ENCODE results near the gene STX17. TPM values are rescaled to one million over a fixed set of nuclear protein-coding genes. Genes with fewer than 3 reads are reported as not detected.

STX17 gene
- total RNA-seq, 4 donors from 2014 or later, result 34.6 to 66.9 (median 43.3) TPM

DNA sequence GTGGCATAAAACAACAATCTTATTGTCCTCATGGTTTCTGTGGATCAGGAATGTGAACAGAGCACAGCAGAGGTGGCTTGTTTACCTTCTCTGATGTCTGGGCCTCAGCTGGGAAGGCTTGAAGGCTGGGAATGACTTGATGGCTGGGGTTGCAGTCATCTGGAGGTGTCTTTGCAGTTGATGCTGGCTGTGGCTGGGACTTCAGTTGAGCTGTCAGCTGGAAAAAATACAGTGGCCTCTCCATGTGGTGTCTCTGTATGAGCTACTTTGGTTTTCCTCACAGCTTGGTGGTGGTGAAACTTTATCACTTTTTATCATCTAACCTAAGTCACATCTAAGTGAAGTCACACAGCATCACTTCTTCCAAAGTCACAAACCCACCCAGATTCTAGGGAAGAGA is 24.7 kb upstream of the STX17 start:
- Histone ChIP-seq H3K36me3 (no peaks in the 10 kb centered on the region), H3K27ac (no peak overlapping the region), H3K4me3 (no peak overlapping the region), H3K27me3 (no peaks in the 10 kb centered on the region), H3K4me1 (no peaks in the 10 kb centered on the region), H3K9me3 (no peaks in the 10 kb centered on the region)
- TF ChIP-seq POLR2A (IDR thresholded peaks at IDR 0.05) (no peak), POLR2AphosphoS5 (IDR thresholded peaks at IDR 0.05) (no peak)
- DNase-seq (ENCODE audit: low spot score in 2 of 2), result no peak

DNA sequence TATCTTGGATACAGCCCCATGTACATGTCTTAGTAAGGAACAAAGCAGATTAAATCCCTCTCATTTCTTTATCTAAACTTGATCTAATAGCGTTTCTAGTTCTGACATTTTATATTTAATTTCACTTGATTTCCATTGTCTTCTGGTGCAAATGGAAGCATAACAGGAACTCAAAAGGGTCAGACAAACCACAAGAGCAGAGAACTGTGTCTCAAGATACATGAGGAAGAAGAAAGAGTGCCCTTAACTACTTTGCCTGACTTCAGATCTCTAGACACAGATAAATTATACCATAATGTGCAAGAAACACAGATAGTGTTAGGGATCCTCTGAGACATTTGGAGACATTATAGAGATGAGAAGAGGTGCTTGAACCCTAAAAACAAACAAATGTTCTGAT is 20.7 kb upstream of the STX17 start:
- Histone ChIP-seq H3K4me1 (no peaks in the 10 kb centered on the region), H3K4me3 (no peak overlapping the region), H3K9me3 (no peaks in the 10 kb centered on the region), H3K27me3 (no peaks in the 10 kb centered on the region), H3K36me3 (no peaks in the 10 kb centered on the region), H3K27ac (no peak overlapping the region)
- no peak for DNase-seq (ENCODE audit: low spot score in 2 of 2)
- no peak for TF ChIP-seq EP300 (IDR thresholded peaks at IDR 0.05)
- 73% methylated on average over 1 of the region's 1 CpG for WGBS

DNA sequence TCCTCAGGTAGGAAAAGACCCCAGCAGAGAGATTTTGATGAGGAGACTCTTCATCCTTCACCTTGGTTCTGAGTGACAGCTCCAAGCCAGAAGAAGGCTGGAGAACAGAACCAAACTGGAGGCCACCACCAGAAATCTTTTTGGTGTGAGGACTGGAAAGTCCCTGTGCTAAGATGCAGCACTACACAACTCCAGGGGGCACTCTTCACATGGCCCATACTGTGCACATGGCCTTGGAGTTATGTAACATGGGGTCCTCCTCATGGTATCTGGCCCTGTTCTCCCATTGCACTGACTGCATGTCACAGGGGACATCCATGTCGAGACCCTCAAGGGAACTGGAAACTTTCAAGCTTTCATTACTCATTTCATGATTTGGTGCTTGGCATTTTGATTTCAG is 17.3 kb upstream of the STX17 start:
- H3K27ac ChIP-seq, result no peak overlapping the region
- H3K36me3 ChIP-seq, result no peaks in the 10 kb centered on the region
- DNase-seq (ENCODE audit: low spot score in 2 of 2), result no peak
- no peaks in the 10 kb centered on the region for H3K9me3 ChIP-seq
- no peak overlapping the region for H3K4me3 ChIP-seq
- H3K27me3 ChIP-seq, result no peaks in the 10 kb centered on the region
- no peaks in the 10 kb centered on the region for H3K4me1 ChIP-seq
- TF ChIP-seq, protein P1, sequence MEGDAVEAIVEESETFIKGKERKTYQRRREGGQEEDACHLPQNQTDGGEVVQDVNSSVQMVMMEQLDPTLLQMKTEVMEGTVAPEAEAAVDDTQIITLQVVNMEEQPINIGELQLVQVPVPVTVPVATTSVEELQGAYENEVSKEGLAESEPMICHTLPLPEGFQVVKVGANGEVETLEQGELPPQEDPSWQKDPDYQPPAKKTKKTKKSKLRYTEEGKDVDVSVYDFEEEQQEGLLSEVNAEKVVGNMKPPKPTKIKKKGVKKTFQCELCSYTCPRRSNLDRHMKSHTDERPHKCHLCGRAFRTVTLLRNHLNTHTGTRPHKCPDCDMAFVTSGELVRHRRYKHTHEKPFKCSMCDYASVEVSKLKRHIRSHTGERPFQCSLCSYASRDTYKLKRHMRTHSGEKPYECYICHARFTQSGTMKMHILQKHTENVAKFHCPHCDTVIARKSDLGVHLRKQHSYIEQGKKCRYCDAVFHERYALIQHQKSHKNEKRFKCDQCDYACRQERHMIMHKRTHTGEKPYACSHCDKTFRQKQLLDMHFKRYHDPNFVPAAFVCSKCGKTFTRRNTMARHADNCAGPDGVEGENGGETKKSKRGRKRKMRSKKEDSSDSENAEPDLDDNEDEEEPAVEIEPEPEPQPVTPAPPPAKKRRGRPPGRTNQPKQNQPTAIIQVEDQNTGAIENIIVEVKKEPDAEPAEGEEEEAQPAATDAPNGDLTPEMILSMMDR (IDR thresholded peaks at IDR 0.05), result no peak
- TF ChIP-seq POLR2AphosphoS5 (IDR thresholded peaks at IDR 0.05) (no peak), POLR2A (IDR thresholded peaks at IDR 0.05) (no peak), EP300 (IDR thresholded peaks at IDR 0.05) (no peak)
- WGBS, result 100% methylated on average over 1 of the region's 1 CpG

DNA sequence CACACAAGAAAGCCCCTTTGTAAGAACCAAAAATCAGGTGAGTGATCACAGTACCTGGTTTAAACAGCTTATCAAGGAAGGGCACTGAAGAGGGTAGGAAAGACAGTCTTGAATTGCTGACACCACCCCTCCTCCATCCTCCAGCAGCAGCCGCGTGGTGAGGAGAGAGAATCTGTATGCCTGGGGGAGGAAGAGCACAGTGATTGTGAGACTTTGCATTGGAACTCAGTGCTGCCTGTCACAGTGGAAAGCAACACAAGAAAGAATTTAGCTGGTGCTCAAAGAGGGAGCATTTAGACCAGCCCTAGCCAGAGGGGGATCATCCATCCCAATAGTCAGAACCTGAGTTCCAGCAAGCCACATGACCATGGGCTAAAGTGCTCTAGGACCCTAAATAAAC is 11.6 kb upstream of the STX17 start:
- no peak overlapping the region for H3K27ac ChIP-seq
- no peaks in the 10 kb centered on the region for H3K27me3 ChIP-seq
- 75% methylated on average over 2 of the region's 2 CpGs for WGBS
- H3K9me3 ChIP-seq, result no peaks in the 10 kb centered on the region
- TF ChIP-seq, protein P1 (IDR thresholded peaks at IDR 0.05), result no peak
- TF ChIP-seq POLR2AphosphoS5 (IDR thresholded peaks at IDR 0.05), result no peak
- TF ChIP-seq EP300 (IDR thresholded peaks at IDR 0.05), result no peak
- TF ChIP-seq POLR2A (IDR thresholded peaks at IDR 0.05), result no peak
- no peaks in the 10 kb centered on the region for H3K4me1 ChIP-seq
- no peak overlapping the region for H3K4me3 ChIP-seq
- DNase-seq (ENCODE audit: low spot score in 2 of 2), result no peak
- no peaks in the 10 kb centered on the region for H3K36me3 ChIP-seq

DNA sequence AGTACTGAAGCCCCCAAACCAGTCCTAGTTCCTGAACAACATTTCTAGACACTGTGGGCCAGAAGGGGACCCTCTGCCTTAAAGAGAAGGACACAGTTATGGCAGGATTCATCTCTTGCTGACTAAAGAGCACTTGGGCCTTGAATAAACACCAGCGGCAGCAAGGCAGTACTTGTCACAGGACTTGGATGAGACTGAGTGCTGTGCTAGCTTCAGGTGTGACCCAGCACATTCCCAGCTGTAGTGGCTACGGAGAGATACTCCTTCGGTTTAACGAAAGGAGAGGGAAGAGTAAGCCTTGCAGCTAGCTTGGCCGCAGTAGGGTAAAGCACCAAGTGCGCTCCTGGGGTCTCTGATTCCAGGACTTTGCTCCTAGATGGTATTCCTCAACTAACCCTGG is 10.9 kb upstream of the STX17 start:
- no peaks in the 10 kb centered on the region for H3K4me1 ChIP-seq
- 96% methylated on average over 6 of the region's 6 CpGs for WGBS
- DNase-seq (ENCODE audit: low spot score in 2 of 2), result no peak
- H3K36me3 ChIP-seq, result no peaks in the 10 kb centered on the region
- no peaks in the 10 kb centered on the region for H3K9me3 ChIP-seq
- H3K27me3 ChIP-seq, result no peaks in the 10 kb centered on the region
- no peak overlapping the region for H3K4me3 ChIP-seq
- TF ChIP-seq POLR2AphosphoS5 (IDR thresholded peaks at IDR 0.05) (no peak), POLR2A (IDR thresholded peaks at IDR 0.05) (no peak), EP300 (IDR thresholded peaks at IDR 0.05) (no peak)
- TF ChIP-seq, protein P1 (IDR thresholded peaks at IDR 0.05), result no peak
- H3K27ac ChIP-seq, result no peak overlapping the region

DNA sequence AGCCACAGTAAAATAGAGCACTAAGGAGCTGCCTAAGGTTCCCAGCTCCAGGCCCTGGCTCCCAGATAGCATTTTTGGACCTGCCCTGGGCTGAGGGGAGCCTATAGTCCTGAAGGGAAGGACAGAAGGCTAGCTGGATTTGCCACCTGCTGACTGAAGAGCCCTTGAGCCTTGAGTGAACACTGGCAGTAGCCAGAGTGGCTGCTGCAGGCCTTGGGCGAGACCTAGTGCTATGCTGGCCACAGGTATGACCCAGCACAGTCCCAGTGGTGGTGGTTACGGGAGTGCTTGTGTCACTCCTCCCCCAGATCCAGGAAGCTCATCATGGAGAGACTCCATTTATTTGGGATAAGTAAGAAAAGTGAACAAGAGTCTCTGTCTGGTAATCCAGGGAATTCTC is 10.3 kb upstream of the STX17 start:
- DNase-seq (ENCODE audit: low spot score in 2 of 2), result no peak
- no peak overlapping the region for H3K4me3 ChIP-seq
- H3K9me3 ChIP-seq, result no peaks in the 10 kb centered on the region
- no peaks in the 10 kb centered on the region for H3K27me3 ChIP-seq
- H3K36me3 ChIP-seq, result no peaks in the 10 kb centered on the region
- TF ChIP-seq POLR2AphosphoS5 (IDR thresholded peaks at IDR 0.05), result no peak
- TF ChIP-seq EP300 (IDR thresholded peaks at IDR 0.05), result no peak
- TF ChIP-seq POLR2A (IDR thresholded peaks at IDR 0.05), result no peak
- TF ChIP-seq, protein P1 (IDR thresholded peaks at IDR 0.05), result no peak
- no peaks in the 10 kb centered on the region for H3K4me1 ChIP-seq
- no peak overlapping the region for H3K27ac ChIP-seq
- WGBS, result 94% methylated on average over 2 of the region's 2 CpGs
